NCI-H82 treated with DMSO at 0.1 percent for 48 hours (cell line): ENCODE measurements around the gene POU2F1.

Experiments
- DNase-seq: peaks from one replicate; lab custom pipeline; 2025; ENCODE audit not compliant: unreplicated experiment; lab: John Stamatoyannopoulos, UW

The POU2F1 gene

DNA sequence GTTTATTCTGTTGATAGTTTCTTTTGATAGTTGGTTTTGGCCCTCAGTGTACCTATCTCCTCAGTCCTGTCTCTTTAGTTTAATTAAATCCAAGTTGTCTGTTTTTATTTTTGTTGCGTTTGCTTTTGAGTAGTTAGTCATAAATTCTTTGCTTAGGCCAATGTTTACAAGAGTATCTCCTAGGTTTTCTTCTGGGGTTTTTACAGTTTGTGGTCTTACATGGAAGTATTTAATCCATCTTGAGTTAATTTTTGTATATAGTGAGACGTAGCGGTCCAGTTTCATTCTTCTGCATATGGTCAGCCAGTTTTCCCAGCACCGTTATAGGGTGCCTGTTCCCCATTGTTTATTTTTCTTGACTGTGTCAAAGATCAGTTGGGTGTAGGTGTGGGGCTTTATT lies 139.4 kb downstream of the POU2F1 start:
- DNase-seq = no peak

GRCh38 chr1:167362638-167363037 lies 142.0 kb downstream of the POU2F1 start:
- DNase-seq = no peak

DNA sequence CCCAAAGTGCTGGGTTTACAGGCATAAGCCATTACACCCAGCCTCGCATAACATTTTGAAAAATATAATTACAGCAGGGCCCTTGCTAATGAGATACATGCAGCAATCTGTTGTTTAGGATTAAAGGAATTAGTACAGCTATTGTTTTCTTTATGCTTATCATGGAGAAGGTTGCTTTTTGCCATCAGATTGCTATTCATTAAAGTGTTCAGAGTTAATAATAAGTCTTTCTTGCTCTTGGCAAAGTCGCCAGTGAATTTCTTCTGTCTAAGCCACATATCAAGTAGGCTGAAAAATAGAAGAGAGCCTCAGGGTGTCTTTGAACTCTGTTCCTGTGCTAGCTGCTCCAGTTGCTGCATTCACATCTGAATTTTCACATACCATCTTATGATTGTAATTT lies 144.1 kb downstream of the POU2F1 start:
- no peak for DNase-seq

- DNase-seq = no peak
These were observed 144.7 kb downstream of the POU2F1 start for GRCh38 chr1:167365360-167365759.

DNA sequence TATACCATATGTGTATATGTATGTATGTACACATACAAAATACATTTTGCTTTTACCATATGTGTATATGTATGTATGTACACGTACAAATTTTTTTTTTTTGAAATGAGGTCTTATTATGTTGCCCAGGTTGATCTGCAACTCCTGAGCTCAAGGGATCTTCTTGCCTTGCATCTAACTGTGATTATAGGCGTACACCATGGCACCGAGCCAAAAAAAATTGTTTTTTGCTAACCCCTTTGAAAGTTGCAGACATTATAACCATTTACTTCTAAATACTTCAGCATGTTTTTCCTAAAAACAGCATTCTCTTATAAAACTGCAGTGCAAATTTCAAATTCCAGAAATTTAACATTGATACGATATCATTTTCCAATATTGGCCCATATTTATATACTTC lies 147.0 kb downstream of the POU2F1 start:
- DNase-seq = no peak

DNA sequence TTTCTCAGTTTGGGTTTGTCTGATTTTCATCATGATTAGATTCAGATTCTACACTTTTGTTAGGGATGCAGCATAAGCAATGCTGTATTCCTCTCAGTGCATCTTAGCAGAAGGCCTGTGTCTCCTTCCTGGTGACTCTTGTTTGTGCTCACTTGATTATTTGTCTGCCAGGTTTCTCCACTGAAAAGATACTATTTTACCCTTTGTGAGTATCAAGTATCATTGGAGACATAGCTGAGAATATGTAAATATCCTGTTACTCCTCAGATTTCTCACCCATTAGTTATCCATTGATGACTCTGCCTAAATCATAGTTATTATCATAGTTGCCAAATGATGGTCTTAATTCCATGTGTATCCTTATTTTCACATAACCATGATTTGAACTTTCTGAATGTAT lies 148.5 kb downstream of the POU2F1 start:
- no peak for DNase-seq

DNA sequence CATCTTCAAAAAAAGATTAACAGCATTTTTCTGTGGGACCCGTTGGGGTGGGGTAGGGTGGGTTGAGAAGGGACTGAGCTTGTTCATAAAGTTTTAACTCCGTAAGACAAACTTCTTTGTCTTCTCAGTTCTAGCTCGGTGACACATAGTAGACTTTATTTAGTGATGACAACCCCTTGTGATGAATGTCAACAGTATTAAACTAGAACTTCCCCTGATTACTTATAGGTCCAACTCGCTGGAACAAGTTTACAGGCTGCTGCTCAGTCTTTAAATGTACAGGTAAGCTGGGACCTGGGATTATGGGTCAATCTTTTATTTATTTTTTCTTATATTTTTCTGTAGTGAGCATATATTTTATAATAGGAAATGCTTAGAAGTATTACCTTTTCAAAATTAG lies 149.2 kb downstream of the POU2F1 start:
- no peak for DNase-seq

GRCh38 chr1:167371030-167371429 lies 150.3 kb downstream of the POU2F1 start:
- no peak for DNase-seq

DNA sequence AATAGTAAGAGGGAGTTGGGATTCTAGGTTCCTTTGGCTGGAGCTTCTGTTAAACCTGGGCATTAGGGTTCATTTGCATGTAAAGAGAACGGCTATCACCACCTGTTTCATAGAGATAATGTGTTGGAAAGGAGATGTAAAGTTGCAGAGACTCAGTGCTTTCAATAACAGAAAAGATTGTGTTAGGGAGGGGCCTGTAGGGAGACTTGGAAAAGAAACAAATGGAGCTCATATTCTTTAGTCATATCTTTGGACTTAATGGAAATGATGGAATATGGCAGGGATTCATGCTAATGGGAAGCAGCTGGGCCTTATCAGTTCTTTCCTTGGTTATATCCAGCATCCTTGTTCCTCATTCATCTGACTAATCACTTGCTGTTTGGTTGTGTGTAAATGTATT lies 152.7 kb downstream of the POU2F1 start:
- DNase-seq = no peak

DNA sequence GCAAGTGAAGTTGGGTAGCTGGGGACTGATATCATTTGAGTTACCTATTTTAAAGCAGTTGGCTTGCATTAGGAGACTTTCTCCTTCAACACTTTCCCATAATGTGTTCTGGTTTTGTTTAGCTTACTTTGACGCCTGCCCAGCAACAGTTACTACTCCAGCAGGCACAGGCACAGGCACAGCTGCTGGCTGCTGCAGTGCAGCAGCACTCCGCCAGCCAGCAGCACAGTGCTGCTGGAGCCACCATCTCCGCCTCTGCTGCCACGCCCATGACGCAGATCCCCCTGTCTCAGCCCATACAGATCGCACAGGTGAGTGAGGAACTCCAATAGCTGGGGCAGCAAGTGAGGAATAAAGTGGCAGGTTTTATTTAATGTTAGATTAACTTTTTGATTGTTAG lies 153.3 kb downstream of the POU2F1 start:
- DNase-seq = no peak

GRCh38 chr1:167375949-167376348 lies 155.3 kb downstream of the POU2F1 start:
- DNase-seq = no peak

GRCh38 chr1:167387251-167387910 lies 166.7 kb downstream of the POU2F1 start:
- no peak for DNase-seq

DNA sequence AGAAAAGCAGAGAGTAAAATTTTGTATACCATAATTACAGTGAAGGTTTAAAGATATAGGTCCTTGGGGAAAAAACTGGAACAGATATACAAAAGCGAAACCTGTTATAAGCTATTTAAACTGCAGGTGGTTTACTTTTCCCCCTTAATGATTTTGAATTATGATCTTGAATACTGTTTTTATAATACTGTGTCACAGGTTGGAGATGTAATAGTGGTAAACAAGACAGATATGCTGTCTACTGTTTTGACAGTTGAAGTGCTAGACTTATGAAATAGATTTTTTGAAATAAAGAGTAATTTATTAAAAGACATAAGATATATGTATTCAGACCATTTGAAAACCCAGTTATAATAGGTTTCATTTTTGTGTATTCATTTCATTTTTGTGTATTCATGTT lies 168.3 kb downstream of the POU2F1 start:
- no peak for DNase-seq

- DNase-seq = no peak
These were observed 171.6 kb downstream of the POU2F1 start for GRCh38 chr1:167392200-167392696.

GRCh38 chr1:167400359-167400953 lies 179.8 kb downstream of the POU2F1 start:
- DNase-seq = no peak

- DNase-seq = no peak
These were observed 180.7 kb downstream of the POU2F1 start for GRCh38 chr1:167401260-167401873.

GRCh38 chr1:167404161-167404888 lies 183.6 kb downstream of the POU2F1 start:
- no peak for DNase-seq

DNA sequence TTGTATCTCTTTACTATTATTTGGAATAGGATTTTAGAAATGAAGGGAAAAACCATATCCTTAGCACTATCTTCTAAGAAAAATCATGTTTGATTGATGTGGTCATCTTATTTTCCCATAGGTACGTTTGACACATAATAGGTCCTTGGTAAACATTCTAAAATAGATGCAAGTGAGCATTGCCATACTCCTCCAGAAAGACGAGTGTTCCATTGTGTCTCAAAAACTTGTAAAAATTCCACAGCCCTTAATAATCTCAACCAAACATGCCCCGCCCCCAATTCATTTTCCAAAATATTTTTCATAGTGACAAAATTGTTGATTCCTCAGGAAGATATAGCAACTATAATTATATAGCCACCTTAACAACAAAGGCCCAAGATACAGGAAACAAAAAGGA lies 184.2 kb downstream of the POU2F1 start:
- DNase-seq = no peak

DNA sequence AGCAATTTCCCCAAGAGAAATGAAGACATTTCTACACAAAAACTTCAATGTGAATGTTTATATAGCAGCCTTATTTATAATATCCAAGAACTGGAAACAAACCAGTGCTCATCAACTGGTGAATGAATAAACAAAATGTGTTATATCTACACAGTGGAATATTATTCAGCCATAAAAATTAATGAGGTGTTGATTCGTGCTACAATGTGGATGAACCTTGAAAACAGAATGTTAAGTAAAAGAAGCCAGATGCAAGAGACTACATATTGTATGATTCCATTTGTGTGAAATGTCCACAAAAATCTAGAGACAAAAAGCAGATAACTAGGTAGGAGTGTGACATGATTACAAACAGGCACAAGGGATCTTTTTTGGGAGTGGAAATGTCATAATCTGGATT lies 187.7 kb downstream of the POU2F1 start:
- no peak for DNase-seq

- no peak for DNase-seq
These were observed 188.5 kb downstream of the POU2F1 start for GRCh38 chr1:167409183-167409582.

DNA sequence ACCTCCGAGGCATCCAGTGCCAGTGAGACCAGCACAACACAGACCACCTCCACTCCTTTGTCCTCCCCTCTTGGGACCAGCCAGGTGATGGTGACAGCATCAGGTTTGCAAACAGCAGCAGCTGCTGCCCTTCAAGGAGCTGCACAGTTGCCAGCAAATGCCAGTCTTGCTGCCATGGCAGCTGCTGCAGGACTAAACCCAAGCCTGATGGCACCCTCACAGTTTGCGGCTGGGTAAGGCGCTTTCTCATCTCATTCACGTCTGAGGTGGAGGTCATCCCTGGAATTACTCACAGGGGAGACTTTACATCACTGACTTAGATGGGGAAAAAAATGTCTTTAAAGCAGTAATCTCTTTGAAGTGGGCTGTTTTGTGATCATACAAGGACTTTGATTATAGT lies 191.4 kb downstream of the POU2F1 start:
- no peak for DNase-seq

- no peak for DNase-seq
These were observed 192.2 kb downstream of the POU2F1 start for GRCh38 chr1:167412920-167413319.
